HG03520 (cell line): ENCODE measurements around the gene GCSH.
A peak's percentile ranks its signal among the peaks of the same experiment; 100 is the strongest.

Experiments
- ATAC-seq: cut with Tn5 transposase; IDR thresholded peaks from one replicate; pipeline ENCODE4 v1.9.1; 2021; ENCODE audit warnings: mild to moderate bottlenecking, moderate library complexity; ENCODE audit not compliant: unreplicated experiment

The GCSH gene

DNA sequence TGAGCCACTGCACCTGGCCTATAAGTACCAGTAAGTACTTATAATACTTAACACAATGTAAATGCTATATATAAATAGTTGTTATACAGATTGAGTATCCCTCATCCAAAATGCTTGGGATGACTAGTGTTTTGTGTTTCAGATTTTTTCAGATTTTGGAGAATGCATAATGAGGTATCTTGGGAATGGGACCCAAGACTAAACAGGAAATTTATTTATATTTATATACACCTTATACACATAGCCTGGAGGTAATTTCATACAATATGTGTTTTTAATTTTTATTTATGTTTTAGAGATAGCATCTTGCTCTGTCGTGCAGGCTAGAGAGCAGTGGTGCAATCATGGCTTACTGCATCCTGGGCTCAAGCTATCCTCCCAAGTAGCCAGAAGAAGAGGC, 9.8 kb upstream of the GCSH start:
- ATAC-seq: no peak

DNA sequence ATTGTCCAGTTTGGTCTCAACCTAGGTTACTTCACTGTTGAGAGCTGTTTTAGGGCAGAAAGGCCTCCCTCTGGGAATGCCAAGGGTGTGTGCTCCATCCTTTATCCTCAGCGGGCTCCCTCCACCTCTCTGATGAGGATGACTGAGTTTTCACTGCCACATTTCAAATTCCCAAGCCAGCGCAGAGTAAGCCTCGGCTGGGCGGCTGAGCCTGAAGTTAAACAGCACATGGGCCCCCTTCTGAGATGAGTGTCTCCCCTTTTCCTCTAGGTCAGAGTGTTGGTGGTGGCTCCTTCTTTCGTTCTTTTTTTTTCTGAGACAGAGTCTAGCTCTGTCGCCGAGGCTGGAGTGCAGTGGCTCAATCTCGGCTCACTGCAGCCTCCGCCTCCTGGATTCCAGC, 5.5 kb upstream of the GCSH start:
- ATAC-seq: no peak

- ATAC-seq: no peak
These were observed 3.8 kb upstream of the GCSH start for GRCh38 chr16:81099958-81100357.

DNA sequence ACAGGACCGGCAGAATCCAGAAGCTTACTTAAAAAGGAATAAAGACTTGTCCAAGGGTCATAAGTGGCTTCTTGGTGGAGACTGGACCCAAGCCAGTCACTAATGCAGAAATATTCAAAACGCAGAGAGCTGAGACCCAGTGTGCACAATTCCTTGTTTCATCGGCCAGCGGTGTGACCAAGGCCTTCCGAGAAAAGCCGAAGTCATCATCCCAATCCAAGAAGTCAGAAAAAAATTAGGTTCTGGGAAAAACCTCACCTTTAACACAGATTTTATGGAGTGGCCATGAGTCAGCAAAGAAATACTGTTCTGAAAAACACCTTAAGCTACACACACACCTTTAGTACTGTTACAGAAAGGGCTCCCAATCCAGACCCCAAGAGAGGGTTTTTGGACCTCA, 1.0 kb upstream of the GCSH start:
- ATAC-seq: no peak

GRCh38 chr16:81096715-81097208, 567 bp upstream of the GCSH start:
- no peak for ATAC-seq

DNA sequence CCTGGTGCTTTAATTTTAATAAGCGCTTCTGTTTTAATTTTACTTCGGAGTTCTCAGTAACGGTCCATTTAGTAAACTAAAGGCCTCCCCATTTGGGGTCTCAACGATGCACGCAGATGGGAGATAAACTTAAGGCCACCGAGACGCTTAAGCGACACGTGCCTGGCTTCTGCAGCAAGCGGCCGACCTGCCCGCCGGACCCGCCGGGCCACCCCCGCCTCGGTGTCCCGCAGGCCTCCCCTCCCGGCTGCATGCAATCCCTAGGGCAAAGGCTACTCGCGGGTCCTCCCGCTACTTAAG, 592 bp downstream of the GCSH start:
- no peak for ATAC-seq

- ATAC-seq: no peak
These were observed 1.4 kb downstream of the GCSH start for GRCh38 chr16:81094771-81095251.

- no peak for ATAC-seq
These were observed 7.4 kb downstream of the GCSH start for GRCh38 chr16:81088836-81089235.

DNA sequence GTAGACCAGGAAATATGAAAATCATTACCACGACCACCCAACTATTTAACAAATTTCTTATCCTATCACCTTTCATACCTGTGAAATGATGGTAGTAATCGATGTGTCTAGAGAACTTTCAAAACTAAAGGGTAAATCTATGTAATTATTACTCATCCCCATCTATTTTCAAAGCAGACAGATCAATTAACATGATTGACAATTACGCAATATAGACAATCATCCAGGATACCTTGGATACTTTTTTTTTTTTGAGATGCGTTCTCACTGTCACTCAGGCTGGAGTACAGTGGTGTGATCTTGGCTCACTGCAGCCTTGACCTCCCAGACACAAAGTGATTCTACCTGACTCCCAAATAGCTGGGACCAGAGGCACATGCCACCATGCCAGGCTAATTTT, 15.2 kb downstream of the GCSH start:
- ATAC-seq: no peak

DNA sequence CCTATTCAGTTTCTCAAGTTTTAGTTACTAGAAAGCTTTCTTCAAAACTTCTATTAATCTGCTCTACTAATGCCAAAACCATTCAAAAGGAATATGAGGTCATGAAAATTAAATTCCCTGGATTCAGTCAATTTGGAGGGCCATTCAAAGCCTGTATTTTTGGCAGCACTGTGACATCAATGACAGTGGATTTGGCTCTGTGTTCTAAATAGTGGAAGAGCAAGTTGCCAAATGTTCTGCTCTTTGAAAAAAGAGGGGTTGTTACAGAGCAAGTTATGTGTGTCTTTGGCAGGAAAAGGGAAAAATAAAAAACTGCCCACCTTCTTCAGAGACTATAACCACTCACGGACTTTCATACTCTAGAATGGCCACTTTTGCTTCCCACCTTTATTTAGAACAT, 16.0 kb downstream of the GCSH start:
- no peak for ATAC-seq

- ATAC-seq: peak; percentile 95
These were observed 18.9 kb downstream of the GCSH start, which contains the start of gene C16orf46 for GRCh38 chr16:81077076-81077940. Gene C16orf46, minus strand, starts transcription at chr16:81077238. Its CDS starts 13,283 bp downstream, at chr16:81063955.

DNA sequence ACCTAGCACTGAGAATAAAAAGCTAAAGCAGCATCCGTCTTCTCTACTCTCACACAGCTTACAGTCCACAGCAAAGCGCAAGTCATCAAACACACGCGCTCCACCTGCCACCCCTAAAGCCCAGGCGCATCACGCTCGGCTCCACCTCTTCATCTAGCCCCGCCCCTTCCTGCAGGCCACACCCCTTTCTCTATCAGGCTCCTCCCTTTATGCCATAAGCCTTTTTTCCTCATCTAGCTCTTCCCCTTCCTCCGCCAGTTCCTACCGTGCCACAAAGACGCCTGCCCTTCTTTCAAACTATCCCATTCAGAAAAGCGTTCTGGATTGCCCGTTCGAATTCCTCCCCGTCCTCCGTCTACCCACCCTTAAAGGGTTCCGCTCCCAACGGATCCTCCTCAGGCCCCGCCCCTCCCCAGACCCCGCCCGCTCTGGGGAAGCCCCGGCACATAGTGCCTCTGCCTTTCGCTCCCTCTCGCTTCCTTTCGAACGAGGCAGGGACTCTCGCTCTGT, 19.6 kb downstream of the GCSH start:
- ATAC-seq: peak; percentile 71

DNA sequence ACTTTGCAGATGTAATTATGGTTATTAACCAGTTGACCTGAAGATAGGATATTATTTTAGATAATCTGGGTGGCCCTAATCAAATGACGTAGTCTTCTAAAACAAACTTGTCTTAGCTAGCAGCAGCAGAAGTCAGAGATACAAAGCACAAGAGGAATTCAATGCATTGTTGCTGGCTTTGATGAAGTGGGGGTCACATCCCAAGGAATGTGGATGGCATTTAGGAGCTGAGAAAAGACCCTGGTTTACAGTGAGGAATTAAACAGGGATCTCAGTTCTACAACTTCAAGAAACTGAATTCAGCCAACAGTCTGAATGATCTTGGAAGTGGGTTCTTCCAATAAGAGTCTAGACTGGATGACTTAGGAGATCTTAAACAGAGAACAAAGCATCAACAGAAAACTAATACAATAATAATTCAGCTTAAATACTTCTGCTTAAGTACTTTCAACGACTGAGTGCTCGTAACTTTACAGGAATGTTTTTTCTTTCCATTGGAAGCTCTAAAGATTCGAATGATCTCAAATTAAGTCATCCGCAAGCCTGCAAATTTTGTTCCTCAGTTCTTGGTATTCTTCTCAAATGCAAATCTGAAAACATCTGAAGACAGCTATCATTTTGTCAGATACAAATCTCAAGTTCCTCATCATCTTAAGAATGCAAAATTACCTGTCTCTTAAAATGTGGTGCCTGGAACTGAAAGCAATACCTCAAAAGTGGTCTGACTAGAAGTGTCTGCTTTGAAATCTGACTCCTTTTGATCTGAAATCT, 22.4 kb downstream of the GCSH start:
- no peak for ATAC-seq

- no peak for ATAC-seq
These were observed 24.4 kb downstream of the GCSH start for GRCh38 chr16:81071805-81072204.

DNA sequence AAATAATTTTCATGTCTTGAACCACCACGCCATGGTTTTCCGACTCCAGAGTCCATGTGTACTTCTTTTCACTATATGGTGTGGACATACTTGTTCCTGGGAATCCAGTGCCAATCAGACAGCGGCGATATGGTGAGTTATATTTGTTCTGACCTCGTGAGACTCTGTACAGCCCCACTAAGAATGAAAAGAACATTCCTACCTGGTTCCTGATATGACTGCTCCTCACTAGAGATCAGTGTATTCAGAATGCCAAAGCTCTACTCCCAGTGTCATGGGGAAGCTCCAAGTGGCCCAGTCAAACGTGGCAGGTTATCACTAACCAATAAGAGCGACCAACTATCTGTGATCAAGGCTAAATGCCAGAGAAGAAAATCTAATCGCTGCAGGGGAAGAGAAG, 25.2 kb downstream of the GCSH start:
- ATAC-seq: no peak

DNA sequence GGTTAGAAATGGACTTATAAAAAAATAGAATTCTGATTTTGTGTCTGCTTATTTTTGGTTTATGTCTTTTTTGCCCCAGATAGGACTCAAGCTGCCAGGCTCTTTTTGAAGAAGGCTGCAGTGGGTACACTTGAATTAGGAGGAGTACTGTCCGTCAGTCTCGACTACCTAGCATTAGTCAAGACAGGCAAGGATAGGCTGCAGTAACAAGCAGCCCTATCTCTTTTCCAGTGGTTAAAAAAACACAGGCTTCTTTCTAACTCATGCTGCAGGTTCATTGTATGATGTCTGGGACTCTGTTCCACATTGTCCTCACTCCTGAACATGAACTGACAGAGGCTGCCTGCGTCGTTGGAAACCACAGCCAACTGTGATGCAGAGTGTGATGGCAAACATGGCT, 27.1 kb downstream of the GCSH start:
- no peak for ATAC-seq

DNA sequence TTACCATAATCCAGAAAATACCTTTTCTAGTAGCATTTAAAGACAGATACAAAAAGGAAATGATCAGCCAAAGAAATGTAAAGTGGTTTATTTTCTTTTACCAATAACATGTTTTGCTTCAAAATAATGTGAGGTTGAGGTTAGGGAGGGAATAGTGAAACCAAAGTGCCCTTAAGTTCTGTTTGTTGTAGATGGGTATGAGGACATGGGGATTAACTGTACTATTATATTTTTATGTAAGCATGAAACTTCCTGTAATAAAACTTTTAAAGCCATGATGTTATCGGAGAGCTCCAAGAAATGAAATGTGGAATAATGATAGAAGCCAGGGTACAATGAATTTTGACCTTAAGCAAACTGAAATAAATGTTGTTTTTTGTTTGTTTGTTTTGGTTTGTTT, 29.0 kb downstream of the GCSH start:
- ATAC-seq: no peak

GRCh38 chr16:81066681-81067080, 29.5 kb downstream of the GCSH start:
- no peak for ATAC-seq

DNA sequence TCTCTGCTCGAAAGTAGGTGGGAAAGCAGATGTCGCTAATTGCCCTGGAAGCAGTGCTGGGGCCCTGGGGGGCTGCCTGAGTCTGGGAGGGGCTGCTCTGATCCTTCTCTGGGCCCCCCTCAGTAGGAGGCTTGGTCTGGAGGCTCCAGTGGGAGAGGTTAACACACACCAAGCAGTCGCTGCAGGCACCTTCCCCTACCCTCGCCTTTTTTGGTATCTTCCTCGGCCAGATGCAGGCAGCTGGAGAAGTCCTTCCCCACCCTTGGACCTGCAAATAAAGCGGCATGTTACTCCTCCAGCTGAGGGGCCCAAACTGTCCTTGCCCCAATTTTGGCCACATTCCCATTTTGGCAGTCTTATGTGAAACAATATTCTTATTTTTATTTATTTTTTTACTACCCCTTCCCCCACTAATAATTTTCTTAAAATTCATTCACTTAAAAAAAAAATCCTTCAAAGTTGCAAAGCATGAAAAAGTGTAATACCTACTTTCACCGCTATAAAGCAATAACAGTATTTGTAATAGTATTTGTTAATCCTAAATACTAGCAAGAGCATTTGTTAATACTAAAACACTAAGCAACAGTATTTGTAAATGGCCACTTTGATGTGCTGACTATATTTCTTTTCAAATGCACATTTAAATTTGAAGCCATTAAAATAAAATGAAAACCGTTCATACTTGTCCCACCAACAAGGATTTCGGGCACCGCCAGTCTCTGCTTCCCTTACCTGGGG, 34.2 kb downstream of the GCSH start:
- ATAC-seq: no peak

GRCh38 chr16:81061307-81061640, 34.9 kb downstream of the GCSH start:
- no peak for ATAC-seq

DNA sequence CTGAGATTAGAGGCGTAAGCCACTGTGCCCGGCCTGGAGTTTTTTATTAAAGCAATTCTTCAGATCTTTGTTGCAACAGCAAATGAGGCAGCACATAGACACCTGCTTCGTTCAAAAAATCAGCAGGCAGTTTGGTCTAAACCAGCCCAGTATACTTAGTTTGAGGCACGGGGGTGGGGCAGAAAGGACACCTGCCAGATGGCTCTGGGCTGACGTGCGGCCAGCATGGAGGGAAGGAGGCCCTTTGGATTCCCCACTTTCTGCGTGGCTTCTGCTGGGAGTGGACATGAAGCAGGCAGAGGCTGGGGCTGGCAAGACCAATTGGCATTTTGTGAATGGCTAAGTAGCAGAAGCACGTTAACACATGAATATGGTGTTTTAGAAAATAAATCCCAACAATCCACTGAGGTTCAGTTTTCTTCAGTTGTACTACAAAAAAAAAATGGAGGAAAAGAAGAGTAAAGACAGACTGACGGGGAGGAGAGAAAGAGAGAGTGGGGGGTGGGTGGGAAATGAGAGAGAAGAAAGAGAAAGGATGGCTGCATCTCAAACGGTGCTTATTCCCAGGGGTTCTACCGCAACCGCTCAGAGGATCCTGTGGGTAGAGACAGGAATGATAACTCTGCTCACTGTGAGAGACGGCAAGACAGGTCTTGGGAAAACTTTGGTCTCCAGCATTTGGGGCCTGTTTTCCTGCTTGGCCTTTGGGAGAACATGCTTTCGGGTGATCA, 35.5 kb downstream of the GCSH start:
- no peak for ATAC-seq
